GM19463 (cell line): ENCODE data around the gene IQSEC1.

Source experiments
- ATAC-seq: cut with Tn5 transposase; IDR thresholded peaks from one replicate; pipeline ENCODE4 v1.9.1; 2021; ENCODE audit warnings: mild to moderate bottlenecking, moderate library complexity; ENCODE audit not compliant: unreplicated experiment

Gene IQSEC1

GRCh38 chr3:12946251-12946648 lies 127.0 kb downstream of the IQSEC1 start:
- no peak for ATAC-seq

- no peak for ATAC-seq
Measured at GRCh38 chr3:12944849-12945248, 128.4 kb downstream of the IQSEC1 start.

- no peak for ATAC-seq
Measured at GRCh38 chr3:12944413-12944812, 128.8 kb downstream of the IQSEC1 start.

- ATAC-seq, result no peak
Measured at GRCh38 chr3:12943124-12944021, 129.9 kb downstream of the IQSEC1 start.

GRCh38 chr3:12941495-12942023 lies 131.7 kb downstream of the IQSEC1 start:
- no peak for ATAC-seq

GRCh38 chr3:12940854-12941253 lies 132.4 kb downstream of the IQSEC1 start:
- no peak for ATAC-seq

GRCh38 chr3:12939137-12939536 lies 134.1 kb downstream of the IQSEC1 start:
- no peak for ATAC-seq

GRCh38 chr3:12938258-12938711 lies 134.9 kb downstream of the IQSEC1 start:
- no peak for ATAC-seq

GRCh38 chr3:12935861-12936830 lies 137.1 kb downstream of the IQSEC1 start:
- ATAC-seq, result no peak

GRCh38 chr3:12935023-12935860 lies 138.0 kb downstream of the IQSEC1 start:
- ATAC-seq, result no peak

GRCh38 chr3:12934431-12934830 lies 138.8 kb downstream of the IQSEC1 start:
- no peak for ATAC-seq

GRCh38 chr3:12933901-12934300 lies 139.3 kb downstream of the IQSEC1 start:
- ATAC-seq, result no peak

GRCh38 chr3:12932754-12933153 lies 140.5 kb downstream of the IQSEC1 start:
- ATAC-seq, result no peak

GRCh38 chr3:12932347-12932746 lies 140.9 kb downstream of the IQSEC1 start:
- no peak for ATAC-seq

- no peak for ATAC-seq
Measured at GRCh38 chr3:12931273-12931905, 141.8 kb downstream of the IQSEC1 start.

GRCh38 chr3:12929801-12930200 lies 143.4 kb downstream of the IQSEC1 start:
- ATAC-seq, result no peak

GRCh38 chr3:12926660-12927059 lies 146.6 kb downstream of the IQSEC1 start:
- no peak for ATAC-seq

GRCh38 chr3:12925648-12926047 lies 147.6 kb downstream of the IQSEC1 start:
- no peak for ATAC-seq

- no peak for ATAC-seq
Measured at GRCh38 chr3:12924437-12924836, 148.8 kb downstream of the IQSEC1 start.

GRCh38 chr3:12922881-12923431 lies 150.3 kb downstream of the IQSEC1 start:
- ATAC-seq, result no peak
